ENCODE results near the gene AHDC1. TPM values are rescaled to one million over a fixed set of nuclear protein-coding genes. Genes with fewer than 3 reads are reported as not detected.

Gene AHDC1
- total and polyA plus RNA-seq, 2 of the 13 experiments (the other 11 are each of a cell fraction or from before 2014, with no cell fraction given) = 1.0 to 2.7 TPM

GRCh38 chr1:27522432-27523336 lies 81.3 kb downstream of the AHDC1 start (continued):
- TF ChIP-seq HOXA9 (CRISPR knock-in tag; IDR thresholded peaks at IDR 0.05; ENCODE audit: borderline replicate concordance) = no peak
- 0 out of 2 replicates have a peak, but pooled peaks have one; percentile 12 for TF ChIP-seq ZSCAN9 (CRISPR knock-in tag; IDR thresholded peaks at IDR 0.05; ENCODE audit: borderline replicate concordance)
- 0 out of 2 replicates have a peak, but pooled peaks have one; percentile 4 for TF ChIP-seq SAP130 (CRISPR knock-in tag; IDR thresholded peaks at IDR 0.05; ENCODE audit: low read depth)
- TF ChIP-seq ZNF343 (CRISPR knock-in tag; IDR thresholded peaks at IDR 0.05) = 0 out of 2 replicates have a peak, but pooled peaks have one; percentile 15
- TF ChIP-seq ZNF607 (CRISPR knock-in tag; IDR thresholded peaks at IDR 0.05; ENCODE audit: borderline replicate concordance) = peak; percentile 44
- TF ChIP-seq TMF1 (CRISPR knock-in tag; IDR thresholded peaks at IDR 0.05; ENCODE audit: low read depth) = no peak
- TF ChIP-seq MZF1 (CRISPR knock-in tag; IDR thresholded peaks at IDR 0.05; ENCODE audit: borderline replicate concordance) = 0 out of 2 replicates have a peak, but pooled peaks have one; percentile 49
- 0 out of 2 replicates have a peak, but pooled peaks have one; percentile 43 for TF ChIP-seq SIN3A (IDR thresholded peaks at IDR 0.05; ENCODE audit: borderline replicate concordance, low read depth, low read length)
- 0 out of 2 replicates have a peak, but pooled peaks have one; percentile 33 for TF ChIP-seq ZNF704 (CRISPR knock-in tag; IDR thresholded peaks at IDR 0.05; ENCODE audit: borderline replicate concordance)
- no peak for TF ChIP-seq NCOR1 (IDR thresholded peaks at IDR 0.05; ENCODE audit: borderline replicate concordance, low read length)
- no peak for TF ChIP-seq ZNF629 (CRISPR knock-in tag; conservative IDR thresholded peaks at IDR 0.05)
- TF ChIP-seq FOXA1 (IDR thresholded peaks at IDR 0.05) = no peak
- 0 out of 2 replicates have a peak, but pooled peaks have one; percentile 17 for TF ChIP-seq FOXA1 (CRISPR knock-in tag; IDR thresholded peaks at IDR 0.05)
- TF ChIP-seq ZNF18 (CRISPR knock-in tag; IDR thresholded peaks at IDR 0.05; ENCODE audit: insufficient replicate concordance) = peak; percentile 52
- TF ChIP-seq ZNF605 (CRISPR knock-in tag; IDR thresholded peaks at IDR 0.05) = peak; percentile 6; the same call in 1 of the 2 replicates
- no peak for TF ChIP-seq MTF1 (CRISPR knock-in tag; IDR thresholded peaks at IDR 0.05)
- peak; percentile 44 for TF ChIP-seq HNRNPLL (IDR thresholded peaks at IDR 0.05; ENCODE audit: low read depth, low read length, poor library complexity, severe bottlenecking)
- peak; percentile 56 for TF ChIP-seq ZFX (CRISPR knock-in tag; IDR thresholded peaks at IDR 0.05; ENCODE audit: low read depth)
- peak; percentile 36; the same call in 1 of the 2 replicates for TF ChIP-seq RAD21 (CRISPR knock-in tag; IDR thresholded peaks at IDR 0.05)
- 0 out of 2 replicates have a peak, but pooled peaks have one; percentile 69 for TF ChIP-seq GZF1 (CRISPR knock-in tag; IDR thresholded peaks at IDR 0.05)
- 0 out of 2 replicates have a peak, but pooled peaks have one; percentile 53 for TF ChIP-seq BCL3 (CRISPR knock-in tag; IDR thresholded peaks at IDR 0.05)
- 0 out of 2 replicates have a peak, but pooled peaks have one; percentile 47 for TF ChIP-seq PAWR (CRISPR knock-in tag; IDR thresholded peaks at IDR 0.05; ENCODE audit: borderline replicate concordance)
- peak; percentile 71; the same call in 1 of the 2 replicates for TF ChIP-seq TIGD3 (CRISPR knock-in tag; IDR thresholded peaks at IDR 0.05; ENCODE audit: borderline replicate concordance)
- TF ChIP-seq ZNF263 (CRISPR knock-in tag; IDR thresholded peaks at IDR 0.05) = peak; percentile 57; the same call in 1 of the 2 replicates

Data from HepG2 (cell line).